Measurements from ENCODE around the gene SLC1A3.

GRCh38 chr5:36670548-36670947 lies 64.1 kb downstream of the SLC1A3 start:
- TF ChIP-seq POLR2AphosphoS5 (IDR thresholded peaks at IDR 0.05; ENCODE audit: low read depth) (no peak), CTCF (IDR thresholded peaks at IDR 0.05; ENCODE audit: insufficient read depth, low read length) (no peak), REST (IDR thresholded peaks at IDR 0.05; ENCODE audit: insufficient replicate concordance, low read depth) (no peak), GABPA (IDR thresholded peaks at IDR 0.05; ENCODE audit: low read depth) (no peak), SPI1 (IDR thresholded peaks at IDR 0.05; ENCODE audit: borderline replicate concordance, low read depth) (no peak)

All from HL-60 (cell line).